K562 (cell line): Measurements from ENCODE around the gene COL25A1. TPM values are rescaled to one million over a fixed set of nuclear protein-coding genes. Genes with fewer than 3 reads are reported as not detected.

Source experiments
- ATAC-seq: fragments of 200-7000 bp; cut with Tn5 transposase; 3 replicates; pipeline ENCODE4 v1.9.1; 2020; ENCODE audit warnings: moderate library complexity
- BruUV-seq: library from RNA; stranded (reverse); fragments of 400-500 nt; replicated peaks from 2 replicates; lab custom pipeline; 2021; lab: Mats Ljungman, UMichigan
- CTCF ChIA-PET: fragments of 300-600 bp; formaldehyde crosslinking; extraction: SDS; loops from one replicate; lab custom pipeline; 2021; ENCODE audit warnings: low intra/inter-chr PET ratio; lab: Yijun Ruan, JAX
- POLR2A ChIA-PET: fragments of 300-600, 350-650 bp; sonication (Branson Sonifier 250); formaldehyde crosslinking; extraction: SDS; loops from one replicate; lab custom pipeline; 2021; ENCODE audit warnings: antibody characterized with exemption, inconsistent platforms; lab: Yijun Ruan, JAX
- DNase-seq, 4 experiments: peaks; one replicate each; pipeline versions ENCODE4 v3.0.0 to v3.0.0-alpha.2; 2011 to 2018; ENCODE audit warnings: low spot score in 3 of 4, mixed read lengths in 3 of 4; ENCODE audit errors: extremely low read depth in 1 of 4
- FAIRE-seq: peaks from 2 replicates; lab custom pipeline; 2011; peaks lifted over from hg19 to GRCh38; lab: Jason Lieb, UNC
- H2AFZ ChIP-seq: 2 replicates; pipeline ENCODE4 v1.6.0; 2011; ENCODE audit warnings: low read depth, low read length, control low read depth, inconsistent platforms
- H3K27ac ChIP-seq: fragments of 200-600 bp; 3 replicates; pipeline ENCODE4 v1.8.0; 2011; ENCODE audit warnings: low read depth, mild to moderate bottlenecking, control low read depth, inconsistent platforms, low read length, moderate library complexity, mixed read lengths; ENCODE audit errors: extremely low read depth
- H3K27me3 ChIP-seq, 2 experiments: fragments of 300-600 bp in 1 of 2; 2 replicates in 1 of 2; 3 replicates in 1 of 2; pipeline versions ENCODE4 v1.6.0 to v1.8.0; 2011; ENCODE audit warnings: inconsistent platforms in 2 of 2, low read length in 2 of 2, mild to moderate bottlenecking in 1 of 2, mixed read lengths in 1 of 2, moderate library complexity in 1 of 2; ENCODE audit not compliant: control insufficient read depth in 2 of 2, insufficient read depth in 2 of 2
- H3K36me3 ChIP-seq: fragments of 300-600 bp; 3 replicates; pipeline ENCODE4 v1.8.0; 2011; ENCODE audit warnings: mild to moderate bottlenecking, low read length, inconsistent platforms; ENCODE audit not compliant: control insufficient read depth, insufficient read depth
- H3K4me1 ChIP-seq, 2 experiments: fragments of 200-600 bp in 1 of 2; replicated peaks in 1 of 2; 2 replicates in 1 of 2; 3 replicates in 1 of 2; pipeline versions ENCODE4 v1.5.1 to v1.8.0; 2011; ENCODE audit warnings: inconsistent platforms in 2 of 2, low read length in 2 of 2, mild to moderate bottlenecking in 1 of 2, mixed read lengths in 1 of 2, moderate library complexity in 1 of 2; ENCODE audit not compliant: control insufficient read depth in 2 of 2, insufficient read depth in 2 of 2
- H3K4me2 ChIP-seq: 2 replicates; pipeline ENCODE4 v1.6.1; 2011; ENCODE audit warnings: low read length, control low read depth, inconsistent platforms, mixed read lengths; ENCODE audit not compliant: insufficient read depth
- H3K4me3 ChIP-seq: fragments of 200-600 bp; sonication (generic), shearing (Covaris generic); 2 replicates; pipeline ENCODE4 v1.5.1; 2016; ENCODE audit warnings: control low read depth, inconsistent platforms
- H3K79me2 ChIP-seq: fragments of 200-600 bp; 3 replicates; pipeline ENCODE4 v1.8.0; 2011; ENCODE audit warnings: low read length, inconsistent platforms; ENCODE audit not compliant: control insufficient read depth, insufficient read depth
- H3K9ac ChIP-seq, 2 experiments: 2 replicates each; pipeline versions ENCODE4 v1.6.0 to v1.6.1; 2011; ENCODE audit warnings: low read depth in 2 of 2, low read length in 2 of 2, control low read depth in 1 of 2, inconsistent platforms in 1 of 2, mild to moderate bottlenecking in 1 of 2, mixed read lengths in 1 of 2; ENCODE audit not compliant: insufficient read depth in 1 of 2
- H3K9me1 ChIP-seq: one replicate; pipeline ENCODE4 v1.6.0; 2011; ENCODE audit warnings: inconsistent platforms, mild to moderate bottlenecking, low read length, moderate library complexity; ENCODE audit not compliant: control insufficient read depth, insufficient read depth
- H3K9me3 ChIP-seq: replicated peaks from 2 replicates; pipeline ENCODE4 v1.5.1; 2011; ENCODE audit warnings: low read depth, low read length, inconsistent platforms; ENCODE audit not compliant: control insufficient read depth, insufficient read depth
- H4K20me1 ChIP-seq: replicated peaks from 2 replicates; pipeline ENCODE4 v1.6.1; 2011; ENCODE audit warnings: low read length, inconsistent platforms, mixed read lengths; ENCODE audit not compliant: control insufficient read depth, insufficient read depth
- MYBL2 ChIP-seq, 2 experiments: fragments of 450-650 bp in 1 of 2; sonication (generic) in 1 of 2; formaldehyde crosslinking in 1 of 2; IDR thresholded peaks; 2 replicates each; pipeline versions ENCODE4 v1.6.1 to v1.8.1; 2017 to 2022; ENCODE audit warnings: borderline replicate concordance in 1 of 2, inconsistent platforms in 1 of 2, low read depth in 1 of 2, mild to moderate bottlenecking in 1 of 2, missing genetic modification reagents in 1 of 2, moderate library complexity in 1 of 2
- MYC ChIP-seq, 2 experiments: fragments of 250-450 bp in 1 of 2; sonication (Bioruptor Pico) in 1 of 2; IDR thresholded peaks; 2 replicates each; pipeline versions ENCODE4 v1.5.1 to v1.6.1; 2012 to 2021; ENCODE audit warnings: low read depth in 2 of 2, borderline replicate concordance in 1 of 2, improper control_type of control experiment in 1 of 2, low read length in 1 of 2, mild to moderate bottlenecking in 1 of 2, moderate library complexity in 1 of 2
- NEUROD1 ChIP-seq: fragments of 150-350 bp; IDR thresholded peaks from 2 replicates; pipeline ENCODE4 v1.6.1; 2014; ENCODE audit warnings: borderline replicate concordance, low read length, low read depth; ENCODE audit not compliant: partially characterized antibody
- RBM39 ChIP-seq: fragments of 200-400 bp; formaldehyde crosslinking; optimal IDR thresholded peaks from 2 replicates; pipeline ENCODE3; 2018; ENCODE audit warnings: low read depth, low read length
- ZNF77 ChIP-seq: fragments of 250-450 bp; sonication (Bioruptor Pico); IDR thresholded peaks from 2 replicates; pipeline ENCODE4 v1.5.0; 2020
- WGBS: fragments of 100-300 bp; shearing (Covaris generic); methylation state at CpG from one replicate; pipeline ENCODE4 v1.1.6; 2016; ENCODE audit warnings: low coverage, mixed read lengths; ENCODE audit not compliant: insufficient coverage; ENCODE audit errors: missing lambda C conversion rate; 5-methylcytosine and 5-hydroxymethylcytosine counted together
- in situ Hi-C: fragments of 300-500 bp; cut with MboI; formaldehyde crosslinking; loops from 4 replicates; pipeline ENCODE4 v1.15.0; 2018; ENCODE audit warnings: inconsistent platforms, mixed read lengths
- intact Hi-C: fragments of 100-400 bp; cut with micrococcal nuclease; formaldehyde crosslinking; loops from 2 replicates; pipeline ENCODE4 v1.14.2; 2022
- polyA plus RNA-seq, 8 experiments: library from polyadenylated mRNA; depleted of rRNA in 4 of 8; stranded (reverse) in 5 of 8; unstranded in 3 of 8; fragments of >200 nt; fragmentation: Nextera tagmentation in 2 of 8; fragmentation: Illumina TruSeq in 1 of 8; extraction: Ambion mirVana in 2 of 8; extraction: Trizol in 1 of 8; gene quantifications; 2 replicates each; pipeline versions ENCODE4 v1.2.1 to v1.2.3, GENCODE V29; 2011 to 2014; ENCODE audit warnings: inconsistent platforms in 1 of 8, missing spikeins in 1 of 8
- total RNA-seq, 7 experiments: library from RNA; depleted of rRNA in 6 of 7; stranded (reverse); fragments of >200 nt in 6 of 7; fragmentation: Illumina TruSeq in 2 of 7; extraction: Trizol in 2 of 7; gene quantifications; 2 replicates each; pipeline versions ENCODE4 v1.2.1 to v1.2.3, GENCODE V29; 2011 to 2021; ENCODE audit warnings: low replicate concordance in 1 of 7

The COL25A1 gene
- total and polyA plus RNA-seq, 9 of the 15 experiments (the other 6 are each of a cell fraction or from before 2014, with no cell fraction given), result 0.03 to 0.62 (median 0.27) TPM

- no peaks in the 10 kb centered on the region for H3K9me1 ChIP-seq
- no peak for DNase-seq
- in situ Hi-C loops (no loop called here), intact Hi-C loops (loop anchor here (10.0 kb wide), 1 partner anchor 188 kb away; no protein-coding TSS in a partner anchor)
- no peak for ATAC-seq
- peaks cover 1 to 25% of the 10 kb centered on the region in 2 experiments; a peak in 4 of 5 replicates for H3K4me1 ChIP-seq
- H3K27ac ChIP-seq, result no peak overlapping the region
- H3K9ac ChIP-seq, result no peak overlapping the region
- H2AFZ ChIP-seq, result no peak overlapping the region
- peaks cover 7% of the 10 kb centered on the region for H3K9me3 ChIP-seq
- H3K36me3 ChIP-seq, result no peaks in the 10 kb centered on the region
- WGBS, result 50% methylated on average over 1 of the region's 1 CpG
- no peak for TF ChIP-seq MYBL2 (IDR thresholded peaks at IDR 0.05; ENCODE audit: low read depth)
- TF ChIP-seq MYBL2 (CRISPR knock-in tag; IDR thresholded peaks at IDR 0.05; ENCODE audit: borderline replicate concordance), result no peak
- no peak for TF ChIP-seq NEUROD1
- TF ChIP-seq RBM39, result no peak
- TF ChIP-seq ZNF77 (CRISPR knock-in tag), result no peak
- TF ChIP-seq MYC (IDR thresholded peaks at IDR 0.05; ENCODE audit: low read depth, low read length), result no peak
- no peak for TF ChIP-seq MYC (CRISPR knock-in tag; IDR thresholded peaks at IDR 0.05; ENCODE audit: borderline replicate concordance, low read depth)
- FAIRE-seq, result no peak
- ChIA-PET POLR2A (no interaction called here), CTCF (no interaction called here)
- H4K20me1 ChIP-seq, result no peaks in the 10 kb centered on the region
- no peak overlapping the region for H3K4me2 ChIP-seq
- H3K27me3 ChIP-seq, result no peaks in the 10 kb centered on the region
- H3K4me3 ChIP-seq, result no peak overlapping the region
- BruUV-seq, result no TSS peak
- H3K79me2 ChIP-seq, result no peaks in the 10 kb centered on the region
Measured at GRCh38 chr4:109022961-109023360, 279.5 kb downstream of the COL25A1 start.
